ENCODE results near the gene ZDHHC18. TPM values are rescaled to one million over a fixed set of nuclear protein-coding genes. Genes with fewer than 3 reads are reported as not detected.

ZDHHC18 gene
- total RNA-seq, 6 donors from 2014 or later: 18.9 to 35.9 (median 24.9) TPM

DNA sequence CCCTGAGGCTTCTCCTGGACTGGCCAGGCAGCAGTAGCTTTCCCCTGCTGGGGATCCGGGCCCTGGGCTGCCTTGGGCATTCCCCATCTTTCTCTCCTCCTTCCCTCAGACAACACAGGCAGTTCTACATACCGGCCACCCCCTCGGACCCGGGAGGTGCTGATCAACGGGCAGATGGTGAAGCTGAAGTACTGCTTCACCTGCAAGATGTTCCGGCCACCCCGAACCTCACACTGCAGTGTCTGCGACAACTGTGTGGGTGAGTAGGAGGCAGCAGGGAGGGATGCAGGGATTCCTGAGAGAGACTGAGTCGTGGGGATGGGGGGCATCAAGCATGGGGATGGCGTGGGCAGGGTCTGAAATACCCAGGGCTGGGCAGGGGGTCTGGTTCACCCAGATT, 22.0 kb downstream of the ZDHHC18 start:
- Histone ChIP-seq H3K36me3 (peaks cover 14 to 78% (median 57%) of the 10 kb centered on the region in 4 donors), H3K9me3 (no peaks in the 10 kb centered on the region), H3K4me1 (peaks cover 0 to 9% (median 0%) of the 10 kb centered on the region in 4 donors), H3K4me3 (no peak overlapping the region), H3K27me3 (no peaks in the 10 kb centered on the region), H3K27ac (peak overlapping the region in 2 of 4 donors; percentile 38 to 67)
- TF ChIP-seq CTCF (IDR thresholded peaks at IDR 0.05) (no peak), POLR2AphosphoS5 (IDR thresholded peaks at IDR 0.05) (no peak), POLR2A (IDR thresholded peaks at IDR 0.05) (no peak), EP300 (IDR thresholded peaks at IDR 0.05) (no peak)
- whole genome bisulfite sequencing, 2 donors: 96 to 97% methylated on average over 7 to 10 of the region's 10 CpGs
- DNase-seq (no peak), ATAC-seq (ENCODE audit: low FRiP score in 2 of 2) (no peak)

- ATAC-seq (ENCODE audit: low FRiP score in 2 of 2): peak; percentile 46 to 80
- peaks cover 14 to 78% (median 63%) of the 10 kb centered on the region in 4 donors for H3K36me3 ChIP-seq
- WGBS, 2 donors: 75 to 83% methylated on average over 8 to 10 of the region's 10 CpGs
These were observed 22.7 kb downstream of the ZDHHC18 start for GRCh38 chr1:26848941-26849774.

DNA sequence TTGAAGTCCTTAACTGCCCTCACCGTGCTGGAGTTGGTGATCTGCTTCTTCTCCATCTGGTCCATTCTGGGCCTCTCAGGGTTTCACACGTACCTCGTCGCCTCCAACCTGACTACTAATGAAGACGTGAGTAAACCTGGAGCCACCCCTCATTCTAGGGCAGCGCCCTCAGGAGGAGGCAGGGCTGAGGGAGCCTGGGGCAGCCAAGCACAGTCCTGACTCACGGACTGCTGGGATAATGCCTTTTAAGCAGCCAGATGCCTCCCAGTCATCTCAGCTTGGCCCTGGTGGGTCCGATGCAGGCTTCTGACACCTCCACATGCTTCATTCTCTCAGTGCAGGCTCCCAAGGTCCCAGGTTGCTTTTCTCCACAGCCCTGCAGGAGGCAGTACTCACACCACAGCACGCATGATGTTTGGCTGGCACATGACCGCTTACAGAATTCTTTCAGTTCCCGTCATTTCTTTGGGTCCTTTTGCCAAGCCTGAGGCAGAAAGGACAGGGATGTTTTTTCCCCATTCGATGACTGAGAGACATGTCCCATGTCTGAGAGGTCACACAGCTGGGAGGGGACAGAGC, 24.7 kb downstream of the ZDHHC18 start:
- Histone ChIP-seq H3K27ac (no peak overlapping the region), H3K4me1 (peaks cover 0 to 5% (median 0%) of the 10 kb centered on the region in 4 donors), H3K27me3 (no peaks in the 10 kb centered on the region), H3K36me3 (peaks cover 17 to 92% (median 77%) of the 10 kb centered on the region in 4 donors), H3K4me3 (no peak overlapping the region), H3K9me3 (no peaks in the 10 kb centered on the region)
- DNase-seq (no peak), ATAC-seq (ENCODE audit: low FRiP score in 2 of 2) (no peak)
- WGBS, 2 donors: 95% methylated on average over 10 to 12 of the region's 12 CpGs
- TF ChIP-seq EP300 (IDR thresholded peaks at IDR 0.05) (no peak), CTCF (IDR thresholded peaks at IDR 0.05) (no peak), POLR2AphosphoS5 (IDR thresholded peaks at IDR 0.05) (no peak), POLR2A (IDR thresholded peaks at IDR 0.05) (no peak)

More at GRCh38 chr1:26848941-26849774, 22.7 kb downstream of the ZDHHC18 start:
- Histone ChIP-seq H3K27ac (peak overlapping the region in 2 of 4 donors; percentile 38 to 67), H3K4me1 (peaks cover 0 to 9% (median 0%) of the 10 kb centered on the region in 4 donors), H3K4me3 (no peak overlapping the region), H3K9me3 (no peaks in the 10 kb centered on the region), H3K27me3 (no peaks in the 10 kb centered on the region)
- TF ChIP-seq POLR2AphosphoS5 (IDR thresholded peaks at IDR 0.05): peak; percentile 36 to 37
- TF ChIP-seq CTCF (IDR thresholded peaks at IDR 0.05): no peak
- peak; percentile 85 to 86 for DNase-seq

- no peak overlapping the region for H3K27ac ChIP-seq
- no peak overlapping the region for H3K4me3 ChIP-seq
- H3K9me3 ChIP-seq: no peaks in the 10 kb centered on the region
- peaks cover 0 to 5% (median 0%) of the 10 kb centered on the region in 4 donors for H3K4me1 ChIP-seq
- TF ChIP-seq CTCF (IDR thresholded peaks at IDR 0.05) (no peak), POLR2A (IDR thresholded peaks at IDR 0.05) (no peak), POLR2AphosphoS5 (IDR thresholded peaks at IDR 0.05) (no peak), EP300 (IDR thresholded peaks at IDR 0.05) (no peak)
- no peaks in the 10 kb centered on the region for H3K27me3 ChIP-seq
- WGBS, 2 donors: 78 to 85% methylated on average over 7 to 9 of the region's 9 CpGs
- DNase-seq: no peak
- peaks cover 17 to 92% (median 74%) of the 10 kb centered on the region in 4 donors for H3K36me3 ChIP-seq
- no peak for ATAC-seq (ENCODE audit: low FRiP score in 2 of 2)
These were observed 26.2 kb downstream of the ZDHHC18 start for GRCh38 chr1:26852701-26853100.
